Neural cell (in vitro differentiated cells): ENCODE results near the gene CENPP. TPM values are rescaled to one million over a fixed set of nuclear protein-coding genes. Genes with fewer than 3 reads are reported as not detected.

ENCODE experiments used
- H2AFZ ChIP-seq: fragments of 200-600, 300-800 bp; sonication (generic), shearing (Covaris generic); 2 replicates; pipeline ENCODE4 v1.6.0; 2014; ENCODE audit warnings: low read depth, mild to moderate bottlenecking, antibody characterized with exemption, low read length, moderate library complexity
- H3F3A ChIP-seq: fragments of 200-600 bp; shearing (Covaris generic); 2 replicates; pipeline ENCODE4 v1.6.1; 2016; ENCODE audit warnings: mild to moderate bottlenecking, moderate library complexity, mixed read lengths, antibody characterized with exemption, low read length; ENCODE audit not compliant: insufficient read depth, poor library complexity, severe bottlenecking
- H3K27ac ChIP-seq: fragments of 200-600, 300-800 bp; sonication (generic), shearing (Covaris generic); 2 replicates; pipeline ENCODE4 v1.5.1; 2014; ENCODE audit warnings: mild to moderate bottlenecking, low read length, moderate library complexity
- H3K27me3 ChIP-seq: fragments of 300-800, 200-600 bp; sonication (generic), shearing (Covaris generic); 2 replicates; pipeline ENCODE4 v1.6.0; 2014; ENCODE audit warnings: mild to moderate bottlenecking, low read depth, low read length, moderate library complexity; ENCODE audit not compliant: insufficient read depth
- H3K36me3 ChIP-seq: fragments of 300-800, 200-600 bp; sonication (generic), shearing (Covaris generic); 2 replicates; pipeline ENCODE4 v1.5.1; 2014; ENCODE audit warnings: mild to moderate bottlenecking, antibody characterized with exemption, low read length, moderate library complexity; ENCODE audit not compliant: insufficient read depth
- H3K4me2 ChIP-seq: fragments of 300-800, 200-600 bp; sonication (generic), shearing (Covaris generic); 2 replicates; pipeline ENCODE4 v1.6.0; 2014; ENCODE audit warnings: mild to moderate bottlenecking, low read length
- H3K4me3 ChIP-seq: fragments of 300-800, 200-600 bp; sonication (generic), shearing (Covaris generic); 2 replicates; pipeline ENCODE4 v1.5.1; 2014; ENCODE audit warnings: mild to moderate bottlenecking, low read length, moderate library complexity
- H3K79me2 ChIP-seq: fragments of 200-600 bp; shearing (Covaris generic); replicated peaks from 2 replicates; pipeline ENCODE4 v1.6.0; 2014; ENCODE audit warnings: mild to moderate bottlenecking, low read length, moderate library complexity; ENCODE audit not compliant: insufficient read depth
- H3K9ac ChIP-seq: fragments of 300-800, 200-600 bp; sonication (generic), shearing (Covaris generic); 2 replicates; pipeline ENCODE4 v1.6.1; 2016; ENCODE audit warnings: mild to moderate bottlenecking, low read length, mixed read lengths
- H3K9me2 ChIP-seq: fragments of 200-600 bp; shearing (Covaris generic); 2 replicates; pipeline ENCODE4 v1.6.1; 2016; ENCODE audit warnings: mild to moderate bottlenecking, low read length, mixed read lengths; ENCODE audit not compliant: insufficient read depth
- H3K9me3 ChIP-seq: fragments of 200-600, 300-800 bp; sonication (generic), shearing (Covaris generic); 2 replicates; pipeline ENCODE4 v1.6.1; 2016; ENCODE audit warnings: mild to moderate bottlenecking, mixed run types, low read length, moderate library complexity, mixed read lengths
- H4K20me1 ChIP-seq: fragments of 200-600 bp; shearing (Covaris generic); 2 replicates; pipeline ENCODE4 v1.6.1; 2016; ENCODE audit warnings: mild to moderate bottlenecking, mixed run types; ENCODE audit not compliant: insufficient read depth
- CTCF ChIP-seq: fragments of 450-650 bp; IDR thresholded peaks from 2 replicates; pipeline ENCODE4 v1.5.1; 2014; ENCODE audit warnings: antibody characterized with exemption, mild to moderate bottlenecking, moderate library complexity; ENCODE audit not compliant: poor library complexity, severe bottlenecking
- EP300 ChIP-seq: fragments of 450-650 bp; conservative IDR thresholded peaks from 2 replicates; pipeline ENCODE4 v1.6.1; 2014; ENCODE audit warnings: antibody characterized with exemption, mild to moderate bottlenecking, moderate library complexity; ENCODE audit not compliant: poor library complexity, severe bottlenecking
- EZH2 ChIP-seq: fragments of 200-600, 300-800 bp; shearing (Covaris generic), sonication (generic); IDR thresholded peaks from 2 replicates; pipeline ENCODE4 v1.6.1; 2014; ENCODE audit warnings: antibody characterized with exemption, low read length, borderline replicate concordance, mild to moderate bottlenecking; ENCODE audit not compliant: insufficient read depth, poor library complexity, severe bottlenecking
- MXI1 ChIP-seq: fragments of 450-650 bp; conservative IDR thresholded peaks from 2 replicates; pipeline ENCODE4 v1.6.1; 2014; ENCODE audit warnings: antibody characterized with exemption, mild to moderate bottlenecking; ENCODE audit not compliant: poor library complexity, severe bottlenecking
- POLR2AphosphoS5 ChIP-seq: IDR thresholded peaks from 2 replicates; pipeline ENCODE4 v1.6.1; 2012
- RAD21 ChIP-seq: fragments of 450-650 bp; conservative IDR thresholded peaks from 2 replicates; pipeline ENCODE4 v1.6.1; 2014; ENCODE audit warnings: antibody characterized with exemption, mild to moderate bottlenecking, moderate library complexity
- REST ChIP-seq: IDR thresholded peaks from 2 replicates; pipeline ENCODE4 v1.6.1; 2012; ENCODE audit warnings: borderline replicate concordance
- SMC3 ChIP-seq: fragments of 450-650 bp; conservative IDR thresholded peaks from 2 replicates; pipeline ENCODE4 v1.6.1; 2014; ENCODE audit warnings: antibody characterized with exemption, mild to moderate bottlenecking, moderate library complexity; ENCODE audit not compliant: poor library complexity
- TAF1 ChIP-seq: IDR thresholded peaks from 2 replicates; pipeline ENCODE4 v1.6.1; 2012; ENCODE audit warnings: low read depth
- polyA plus RNA-seq: library from polyadenylated mRNA; depleted of rRNA; stranded (reverse); fragments of >200 nt; gene quantifications from 2 replicates; pipeline ENCODE4 v1.2.3, GENCODE V29; 2014

Gene CENPP
- polyA plus RNA-seq, 1 donor from 2014 or later = 5.0 TPM

GRCh38 chr9:92482329-92482728, 156.6 kb downstream of the CENPP start, which contains the start of gene ASPN (continued):
- TF ChIP-seq CTCF (no peak), EZH2 (no peak)

GRCh38 chr9:92482805-92483204, 157.1 kb downstream of the CENPP start:
- Histone ChIP-seq H3K4me2 (no peak overlapping the region), H4K20me1 (no peaks in the 10 kb centered on the region), H2AFZ (no peak overlapping the region), H3K9me2 (no peaks in the 10 kb centered on the region), H3K79me2 (no peaks in the 10 kb centered on the region), H3K27me3 (no peaks in the 10 kb centered on the region), H3K9me3 (no peaks in the 10 kb centered on the region), H3K4me3 (no peak overlapping the region), H3F3A (no peaks in the 10 kb centered on the region), H3K9ac (no peak overlapping the region), H3K36me3 (no peaks in the 10 kb centered on the region), H3K27ac (no peak overlapping the region)
- TF ChIP-seq MXI1 (no peak), CTCF (no peak), RAD21 (no peak), REST (no peak), EP300 (no peak), SMC3 (no peak), EZH2 (no peak), TAF1 (no peak), POLR2AphosphoS5 (no peak)
